Fibroblast of villous mesenchyme (primary cell): Measurements from ENCODE around the gene UGT2B7. TPM values are rescaled to one million over a fixed set of nuclear protein-coding genes. Genes with fewer than 3 reads are reported as not detected.
"Not testable (repeated sequence)": the region's sequence is repeated elsewhere in the genome, so short reads cannot be mapped to it uniquely, and the experiment has no call there.

Source experiments
- DNase-seq: peaks from one replicate; pipeline ENCODE4 v3.0.0-alpha.2; 2010; ENCODE audit warnings: low read depth
- H3K4me3 ChIP-seq: 2 replicates; pipeline ENCODE4 v1.5.1; 2011; ENCODE audit warnings: low read depth, mild to moderate bottlenecking, low read length
- total RNA-seq: library from RNA; depleted of rRNA; stranded (reverse); fragments of >200 nt; gene quantifications from 2 replicates; pipeline ENCODE4 v1.2.3, GENCODE V29; 2012
- TF ChIP-seq, protein P1 (sequence below): IDR thresholded peaks from 2 replicates; pipeline ENCODE4 v1.5.1; 2012; ENCODE audit warnings: low read depth, mild to moderate bottlenecking, low read length; ENCODE audit not compliant: insufficient read depth

The UGT2B7 gene
- total RNA-seq, 1 donor: not detected

DNA sequence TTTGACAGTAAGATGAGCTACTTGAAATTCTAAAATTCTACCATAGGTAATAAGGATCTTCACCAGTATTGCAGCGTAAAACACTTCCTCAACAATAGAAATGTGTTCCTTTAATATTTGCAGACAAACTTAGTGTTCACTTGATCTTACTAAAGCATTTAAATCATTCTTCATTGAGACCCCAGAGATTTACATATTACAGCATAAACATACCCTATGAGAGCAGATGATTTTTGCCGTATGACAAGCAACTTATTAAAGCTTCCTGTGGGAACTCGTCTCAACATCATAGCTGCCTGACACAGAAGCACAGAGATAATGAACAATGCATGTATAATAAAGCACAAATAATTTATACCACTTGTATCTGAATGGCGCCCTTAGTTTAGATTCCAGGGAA, 3.6 kb downstream of the UGT2B7 start:
- DNase-seq: no peak
- TF ChIP-seq, protein P1, sequence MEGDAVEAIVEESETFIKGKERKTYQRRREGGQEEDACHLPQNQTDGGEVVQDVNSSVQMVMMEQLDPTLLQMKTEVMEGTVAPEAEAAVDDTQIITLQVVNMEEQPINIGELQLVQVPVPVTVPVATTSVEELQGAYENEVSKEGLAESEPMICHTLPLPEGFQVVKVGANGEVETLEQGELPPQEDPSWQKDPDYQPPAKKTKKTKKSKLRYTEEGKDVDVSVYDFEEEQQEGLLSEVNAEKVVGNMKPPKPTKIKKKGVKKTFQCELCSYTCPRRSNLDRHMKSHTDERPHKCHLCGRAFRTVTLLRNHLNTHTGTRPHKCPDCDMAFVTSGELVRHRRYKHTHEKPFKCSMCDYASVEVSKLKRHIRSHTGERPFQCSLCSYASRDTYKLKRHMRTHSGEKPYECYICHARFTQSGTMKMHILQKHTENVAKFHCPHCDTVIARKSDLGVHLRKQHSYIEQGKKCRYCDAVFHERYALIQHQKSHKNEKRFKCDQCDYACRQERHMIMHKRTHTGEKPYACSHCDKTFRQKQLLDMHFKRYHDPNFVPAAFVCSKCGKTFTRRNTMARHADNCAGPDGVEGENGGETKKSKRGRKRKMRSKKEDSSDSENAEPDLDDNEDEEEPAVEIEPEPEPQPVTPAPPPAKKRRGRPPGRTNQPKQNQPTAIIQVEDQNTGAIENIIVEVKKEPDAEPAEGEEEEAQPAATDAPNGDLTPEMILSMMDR: no peak

DNA sequence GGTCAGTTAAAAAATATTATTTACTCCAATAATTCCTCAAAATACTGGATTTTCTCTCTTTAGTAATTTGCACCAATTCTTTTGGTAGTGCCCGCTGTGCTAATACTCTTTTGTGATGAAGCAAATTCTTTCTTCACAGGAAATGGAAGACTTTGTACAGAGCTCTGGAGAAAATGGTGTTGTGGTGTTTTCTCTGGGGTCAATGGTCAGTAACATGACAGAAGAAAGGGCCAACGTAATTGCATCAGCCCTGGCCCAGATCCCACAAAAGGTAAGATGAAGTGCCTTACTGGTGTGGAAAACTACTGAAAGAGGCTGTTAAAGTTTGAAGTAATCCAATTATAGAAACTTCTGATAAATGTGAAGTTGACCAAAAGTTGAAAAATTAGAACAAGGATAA, 6.4 kb downstream of the UGT2B7 start:
- not testable (repeated sequence) for H3K4me3 ChIP-seq, DNase-seq

More for the DNA sequence above, 3.6 kb downstream of the UGT2B7 start:
- H3K4me3 ChIP-seq: no peak overlapping the region

DNA sequence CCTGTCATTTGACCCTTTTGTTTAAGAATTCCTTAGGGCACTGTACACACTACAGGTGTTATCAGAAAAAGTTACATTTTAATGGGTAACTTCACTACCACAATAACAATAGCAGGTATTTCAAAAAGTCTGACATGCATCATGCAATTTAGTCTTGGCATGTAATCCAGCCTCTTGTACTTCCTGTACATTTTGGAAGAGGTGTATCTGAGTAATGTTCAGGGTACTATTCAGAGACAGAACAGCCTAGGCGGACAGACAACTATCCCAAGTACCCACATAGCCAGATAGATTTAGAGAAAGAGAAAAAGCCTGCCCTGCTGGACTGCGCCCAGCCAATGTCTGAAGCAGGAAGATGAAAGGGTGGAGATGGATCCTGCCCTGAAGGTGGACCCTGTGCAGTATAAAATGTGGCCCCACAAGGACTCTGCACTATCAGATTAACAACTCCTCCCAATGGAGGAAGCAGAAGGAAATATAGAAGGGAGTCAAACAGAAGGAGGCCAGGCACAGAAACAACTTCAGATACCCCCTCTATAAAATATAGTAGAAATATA, 8.5 kb downstream of the UGT2B7 start:
- no peak for DNase-seq
- TF ChIP-seq, protein P1: no peak
- H3K4me3 ChIP-seq: no peak overlapping the region

DNA sequence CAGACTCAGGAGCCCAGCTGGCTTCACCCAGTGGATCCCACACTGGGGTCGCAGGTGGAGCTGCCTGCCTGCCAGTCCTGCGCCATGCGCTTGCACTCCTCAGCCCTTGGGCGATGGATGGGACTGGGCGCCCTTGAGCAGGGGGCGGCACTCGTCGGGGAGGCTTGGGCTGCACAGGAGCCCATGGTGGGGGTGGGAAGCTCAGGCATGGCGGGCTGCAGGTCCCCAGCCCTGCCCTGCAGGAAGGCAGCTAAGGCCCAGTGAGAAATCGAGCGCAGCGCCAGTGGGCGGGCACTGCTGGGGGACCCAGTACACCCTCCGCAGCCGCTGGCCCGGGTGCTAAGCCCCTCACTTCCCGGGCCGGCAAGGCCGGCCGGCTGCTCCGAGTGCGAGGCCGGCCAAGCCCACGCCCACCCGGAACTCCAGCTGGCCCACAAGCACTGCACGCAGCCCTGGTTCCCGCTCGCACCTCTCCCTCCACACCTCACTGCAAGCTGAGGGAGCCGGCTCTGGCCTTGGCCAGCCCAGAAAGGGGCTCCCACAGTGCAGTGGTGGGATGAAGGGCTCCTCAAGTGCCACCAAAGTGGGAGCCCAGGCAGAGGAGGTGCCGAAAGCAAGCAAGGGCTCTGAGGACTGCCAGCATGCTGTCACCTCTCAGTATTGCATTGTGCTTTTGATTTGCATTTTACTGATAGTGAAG, 19.0 kb downstream of the UGT2B7 start:
- not testable (repeated sequence) for DNase-seq, H3K4me3 ChIP-seq

DNA sequence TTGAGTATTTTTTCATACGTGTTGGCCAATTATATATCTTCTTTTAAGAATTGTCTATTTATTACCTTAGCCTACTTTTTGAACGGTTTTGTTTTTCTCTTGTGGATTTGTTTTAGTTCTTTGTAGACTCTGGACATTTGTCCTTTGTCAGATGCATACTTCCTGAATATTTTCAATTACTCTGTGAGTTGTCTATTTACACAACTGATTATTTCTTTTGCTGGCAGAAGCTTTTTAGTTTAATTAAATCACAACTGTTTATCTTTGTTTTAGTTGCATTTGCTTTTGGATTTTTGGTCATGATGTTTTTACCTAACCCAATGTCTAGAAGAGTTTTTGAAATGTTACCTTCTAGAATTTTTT, 19.6 kb downstream of the UGT2B7 start:
- TF ChIP-seq, protein P1: no peak
- H3K4me3 ChIP-seq: no peak overlapping the region
- DNase-seq: no peak

DNA sequence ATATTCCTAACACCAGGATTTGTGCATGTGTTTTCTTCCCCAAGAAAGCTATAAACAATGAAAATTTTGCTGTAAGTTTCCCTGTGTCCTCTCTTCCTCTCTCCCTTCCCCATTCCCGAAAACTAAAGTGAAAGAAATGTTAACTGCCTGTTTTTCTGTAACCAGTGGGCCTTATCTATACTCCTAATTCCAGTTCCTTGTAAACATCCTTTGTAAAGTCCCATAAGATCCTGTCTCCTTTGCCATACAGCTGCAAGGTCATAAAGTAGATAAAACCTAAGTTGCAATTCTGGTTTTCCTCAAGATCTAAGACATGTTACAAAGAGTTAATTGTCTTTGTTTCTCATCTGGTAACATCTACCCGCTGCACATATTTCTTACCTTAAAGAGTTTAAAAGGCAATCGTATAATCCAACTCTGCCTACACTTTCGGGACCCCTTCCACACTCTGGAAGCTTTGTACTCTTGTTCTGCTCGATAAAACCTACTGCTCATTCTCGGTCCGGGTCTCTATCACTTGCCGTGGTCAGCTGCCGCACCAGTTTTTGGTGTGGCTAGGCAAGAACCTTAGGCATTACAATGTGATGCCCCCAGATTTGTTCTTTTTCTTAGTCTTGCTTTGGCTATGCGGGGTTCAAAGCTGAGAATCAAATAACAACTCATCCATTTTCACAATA, 20.5 kb downstream of the UGT2B7 start:
- TF ChIP-seq, protein P1: no peak
- peak overlapping the region; percentile 7 for H3K4me3 ChIP-seq
- peak; percentile 91 for DNase-seq

DNA sequence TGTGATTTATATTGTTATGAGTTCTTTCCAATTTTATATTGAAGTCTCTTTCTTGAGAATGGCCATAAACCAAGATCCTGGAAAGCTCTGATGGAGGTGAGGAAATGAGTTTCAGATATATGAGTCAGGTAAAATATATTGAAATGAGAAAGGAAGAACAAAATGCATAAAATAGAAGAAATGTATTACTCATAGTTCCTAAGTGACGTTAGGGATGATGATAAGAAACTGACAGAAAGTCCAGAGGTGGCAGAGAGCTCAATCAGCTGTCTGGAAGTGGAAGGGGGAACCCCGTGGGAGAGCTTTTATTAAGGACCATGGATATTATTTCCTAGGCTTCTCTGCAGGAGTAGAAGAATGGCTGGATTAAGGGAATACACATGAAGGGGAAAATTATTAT, 24.6 kb downstream of the UGT2B7 start:
- H3K4me3 ChIP-seq: no peak overlapping the region
- DNase-seq: peak; percentile 10
- TF ChIP-seq, protein P1: no peak
